RWPE2 (cell line): ENCODE measurements around the gene LSS.
A peak's percentile ranks its signal among the peaks of the same experiment; 100 is the strongest.

ENCODE experiments used
- ATAC-seq: fragments of 200-7000 bp; cut with Tn5 transposase; 3 replicates; pipeline ENCODE4 v1.9.1; 2021; ENCODE audit warnings: low read depth
- DNase-seq: peaks from one replicate; pipeline ENCODE4 v3.0.0-alpha.2; 2020; ENCODE audit warnings: low spot score
- H3K27ac ChIP-seq: fragments of 450-650 bp; 2 replicates; pipeline ENCODE4 v1.5.1; 2017; ENCODE audit warnings: mild to moderate bottlenecking; ENCODE audit not compliant: poor library complexity, severe bottlenecking
- H3K27me3 ChIP-seq: fragments of 250-450 bp; sonication (Bioruptor Pico); 2 replicates; pipeline ENCODE4 v1.5.1; 2021; ENCODE audit warnings: mild to moderate bottlenecking, moderate library complexity; ENCODE audit not compliant: insufficient read depth, poor library complexity, severe bottlenecking
- H3K36me3 ChIP-seq: fragments of 250-450 bp; sonication (Bioruptor Pico); 2 replicates; pipeline ENCODE4 v1.5.1; 2020; ENCODE audit warnings: low read depth, mild to moderate bottlenecking, moderate library complexity
- H3K4me1 ChIP-seq: fragments of 250-450 bp; sonication (Bioruptor Pico); 2 replicates; pipeline ENCODE4 v1.5.1; 2021; ENCODE audit warnings: mild to moderate bottlenecking, moderate library complexity; ENCODE audit not compliant: insufficient read depth, poor library complexity, severe bottlenecking
- H3K4me3 ChIP-seq: fragments of 250-450 bp; sonication (Bioruptor Pico); 2 replicates; pipeline ENCODE4 v1.5.1; 2021; ENCODE audit warnings: mild to moderate bottlenecking, moderate library complexity; ENCODE audit not compliant: severe bottlenecking
- H3K9me3 ChIP-seq: fragments of 250-450 bp; sonication (Bioruptor Pico); 2 replicates; pipeline ENCODE4 v1.5.1; 2021; ENCODE audit warnings: mild to moderate bottlenecking, moderate library complexity; ENCODE audit not compliant: severe bottlenecking
- TF ChIP-seq, protein P1 (sequence below): fragments of 450-650 bp; IDR thresholded peaks from one replicate; pipeline ENCODE4 v1.5.1; 2017; ENCODE audit warnings: mild to moderate bottlenecking, moderate library complexity; ENCODE audit not compliant: poor library complexity, severe bottlenecking

LSS gene

DNA sequence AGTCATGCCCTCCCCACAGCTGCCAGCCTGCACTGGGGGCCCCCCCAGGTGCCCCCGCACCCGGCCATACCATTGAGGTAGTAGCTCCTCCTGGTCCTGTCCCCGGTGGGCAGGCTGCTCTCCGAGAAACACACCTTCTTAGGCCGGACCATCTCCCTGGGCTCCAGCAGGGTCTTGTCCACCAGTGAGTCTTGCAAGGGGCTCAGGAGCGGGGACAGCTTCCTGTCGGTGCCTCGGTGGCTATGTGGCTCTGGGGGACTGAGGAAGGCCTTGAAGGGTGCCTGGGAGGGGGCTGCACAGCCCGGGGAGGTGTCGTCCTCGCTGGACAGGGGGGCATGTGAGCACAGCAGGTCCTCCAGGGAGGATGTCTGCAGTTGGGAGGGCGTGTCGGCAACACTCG is 60.3 kb downstream of the LSS start:
- H3K4me1 ChIP-seq: no peaks in the 10 kb centered on the region
- no peak overlapping the region for H3K4me3 ChIP-seq
- H3K27ac ChIP-seq: no peak overlapping the region
- TF ChIP-seq, protein P1, sequence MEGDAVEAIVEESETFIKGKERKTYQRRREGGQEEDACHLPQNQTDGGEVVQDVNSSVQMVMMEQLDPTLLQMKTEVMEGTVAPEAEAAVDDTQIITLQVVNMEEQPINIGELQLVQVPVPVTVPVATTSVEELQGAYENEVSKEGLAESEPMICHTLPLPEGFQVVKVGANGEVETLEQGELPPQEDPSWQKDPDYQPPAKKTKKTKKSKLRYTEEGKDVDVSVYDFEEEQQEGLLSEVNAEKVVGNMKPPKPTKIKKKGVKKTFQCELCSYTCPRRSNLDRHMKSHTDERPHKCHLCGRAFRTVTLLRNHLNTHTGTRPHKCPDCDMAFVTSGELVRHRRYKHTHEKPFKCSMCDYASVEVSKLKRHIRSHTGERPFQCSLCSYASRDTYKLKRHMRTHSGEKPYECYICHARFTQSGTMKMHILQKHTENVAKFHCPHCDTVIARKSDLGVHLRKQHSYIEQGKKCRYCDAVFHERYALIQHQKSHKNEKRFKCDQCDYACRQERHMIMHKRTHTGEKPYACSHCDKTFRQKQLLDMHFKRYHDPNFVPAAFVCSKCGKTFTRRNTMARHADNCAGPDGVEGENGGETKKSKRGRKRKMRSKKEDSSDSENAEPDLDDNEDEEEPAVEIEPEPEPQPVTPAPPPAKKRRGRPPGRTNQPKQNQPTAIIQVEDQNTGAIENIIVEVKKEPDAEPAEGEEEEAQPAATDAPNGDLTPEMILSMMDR: no peak
- no peaks in the 10 kb centered on the region for H3K9me3 ChIP-seq
- peaks cover 6% of the 10 kb centered on the region; the same call in 1 of the 2 replicates for H3K36me3 ChIP-seq
- no peaks in the 10 kb centered on the region for H3K27me3 ChIP-seq
- ATAC-seq (no peak; the same call in 2 of the 3 replicates), DNase-seq (peak; percentile 64)

DNA sequence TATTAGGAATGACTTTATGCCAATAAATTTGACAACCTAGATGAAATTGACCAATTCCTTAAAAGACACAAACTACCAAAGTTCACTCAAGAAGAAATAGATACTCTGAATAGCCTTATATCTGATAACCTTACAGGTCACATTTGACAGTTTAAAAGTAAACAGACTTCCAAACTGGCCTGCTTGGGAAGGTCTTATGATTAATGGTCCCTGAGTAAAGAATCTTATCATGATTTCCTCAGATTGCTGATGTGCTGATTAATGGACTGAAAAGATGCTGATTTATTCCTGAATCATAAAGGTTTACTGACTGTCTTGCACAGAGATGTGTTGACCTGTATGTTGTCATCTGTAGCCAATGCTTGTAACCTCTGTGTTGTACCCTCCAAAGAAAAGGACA is 63.5 kb downstream of the LSS start:
- H3K27ac ChIP-seq: no peak overlapping the region
- H3K4me1 ChIP-seq: no peaks in the 10 kb centered on the region
- TF ChIP-seq, protein P1: no peak
- DNase-seq (no peak), ATAC-seq (no peak)
- H3K27me3 ChIP-seq: no peaks in the 10 kb centered on the region
- peaks cover 6% of the 10 kb centered on the region; the same call in 1 of the 2 replicates for H3K36me3 ChIP-seq
- no peak overlapping the region for H3K4me3 ChIP-seq
- no peaks in the 10 kb centered on the region for H3K9me3 ChIP-seq

DNA sequence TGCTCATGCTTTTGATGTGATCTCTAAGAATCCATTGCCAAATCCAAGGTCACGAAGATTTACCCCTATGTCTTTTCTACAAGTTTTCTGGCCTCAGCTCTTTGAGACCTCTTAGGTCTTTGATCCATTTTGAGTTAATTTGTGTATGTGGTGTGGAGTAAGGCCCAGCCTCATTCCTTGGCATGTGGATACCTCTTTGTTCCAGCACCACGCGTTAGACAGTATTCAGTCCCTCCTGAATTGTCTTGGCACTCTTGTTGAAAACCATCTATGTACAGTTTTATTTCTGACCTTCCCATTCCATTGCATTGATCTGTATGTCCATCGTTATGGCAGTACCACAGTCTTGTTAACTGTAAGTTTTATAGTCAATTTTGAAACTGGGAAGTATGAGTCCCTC is 65.2 kb downstream of the LSS start:
- no peak for ATAC-seq
- no peaks in the 10 kb centered on the region for H3K27me3 ChIP-seq
- no peak overlapping the region for H3K4me3 ChIP-seq
- DNase-seq: no peak
- no peaks in the 10 kb centered on the region for H3K4me1 ChIP-seq
- no peaks in the 10 kb centered on the region for H3K9me3 ChIP-seq
- H3K36me3 ChIP-seq: peaks cover 6% of the 10 kb centered on the region; the same call in 1 of the 2 replicates
- no peak overlapping the region for H3K27ac ChIP-seq
- TF ChIP-seq, protein P1: no peak

DNA sequence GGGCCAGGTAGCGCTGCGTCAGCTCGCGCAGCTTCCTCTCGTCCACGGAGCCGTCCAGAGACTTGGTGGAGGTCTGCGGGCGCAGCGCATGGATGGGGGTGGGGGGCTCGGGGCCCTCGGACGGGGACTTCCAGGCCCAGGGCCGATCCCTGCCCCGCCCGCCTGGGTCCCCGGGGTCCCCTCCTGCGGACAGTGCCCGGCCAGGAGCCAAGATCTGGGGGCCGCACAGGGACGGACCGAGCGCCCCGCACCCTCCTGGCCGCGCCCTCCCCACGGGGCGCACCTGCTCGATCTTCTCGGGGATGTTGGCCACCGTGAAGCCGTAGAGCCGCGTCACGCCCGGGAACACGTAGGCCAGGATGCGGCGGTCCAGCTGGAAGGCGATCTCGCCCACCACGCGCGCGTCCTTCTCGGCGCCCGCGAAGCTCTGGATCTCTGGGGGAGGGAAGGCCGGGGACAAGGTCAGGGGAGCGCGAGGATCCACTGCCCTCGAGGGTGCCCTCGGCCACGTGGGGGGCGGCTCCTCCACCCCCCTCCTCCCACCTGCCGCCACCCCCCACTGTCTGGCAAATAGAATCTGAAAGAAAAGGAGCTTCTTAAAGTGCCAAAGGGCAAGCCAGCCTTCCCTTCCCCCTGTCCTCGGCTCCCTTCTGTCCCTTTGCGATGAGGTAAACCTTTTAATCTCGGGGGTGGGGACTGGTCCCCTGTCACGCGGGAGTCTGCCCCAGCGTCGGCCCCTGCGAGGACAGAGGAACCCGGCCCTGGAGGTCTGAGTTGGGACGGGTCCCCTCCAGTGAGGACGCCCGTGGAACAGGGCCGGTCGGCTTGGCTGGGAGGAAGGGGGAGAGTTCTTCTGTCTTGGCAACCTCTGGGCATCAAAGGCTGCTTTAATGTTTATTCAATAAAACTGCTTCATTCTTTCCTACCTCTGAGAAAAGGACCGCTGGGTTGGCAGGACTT is 66.7 kb downstream of the LSS start:
- no peaks in the 10 kb centered on the region for H3K4me1 ChIP-seq
- TF ChIP-seq, protein P1: no peak
- H3K9me3 ChIP-seq: no peaks in the 10 kb centered on the region
- peak; percentile 61 for DNase-seq
- H3K27me3 ChIP-seq: no peaks in the 10 kb centered on the region
- no peak overlapping the region for H3K27ac ChIP-seq
- H3K4me3 ChIP-seq: no peak overlapping the region
- H3K36me3 ChIP-seq: peaks cover 2% of the 10 kb centered on the region; the same call in 1 of the 2 replicates
- ATAC-seq: no peak
